Measurements from ENCODE around the gene CD27.
"Not testable (repeated sequence)": the region's sequence is repeated elsewhere in the genome, so short reads cannot be mapped to it uniquely, and the experiment has no call there.

Gene CD27

GRCh38 chr12:6489449-6489848, 44.7 kb downstream of the CD27 start:
- H3K9ac ChIP-seq (ENCODE audit: low read length) = no peak overlapping the region
- H3K79me2 ChIP-seq (ENCODE audit: low read length) = peaks cover 16% of the 10 kb centered on the region
- H3K27ac ChIP-seq (ENCODE audit: low read length) = no peak overlapping the region
- peaks cover 7% of the 10 kb centered on the region for H3K4me1 ChIP-seq (ENCODE audit: low read length)
- TF ChIP-seq EZH2phosphoT487 (IDR thresholded peaks at IDR 0.05; ENCODE audit: low read depth) = no peak
- TF ChIP-seq CTCF (IDR thresholded peaks at IDR 0.05; ENCODE audit: low read depth, low read length) = no peak
- no peak overlapping the region for H3K4me3 ChIP-seq (ENCODE audit: low read length)
- no peak overlapping the region for H3K4me2 ChIP-seq (ENCODE audit: low read length)
- no peak overlapping the region for H2AFZ ChIP-seq (ENCODE audit: low read depth, low read length)
- H4K20me1 ChIP-seq (ENCODE audit: insufficient read depth, low read length) = no peaks in the 10 kb centered on the region
- no peaks in the 10 kb centered on the region for H3K9me3 ChIP-seq (ENCODE audit: insufficient read depth, low read length)
- H3K36me3 ChIP-seq (replicated peaks; ENCODE audit: low read depth, low read length) = peaks cover 9% of the 10 kb centered on the region
- H3K27me3 ChIP-seq (ENCODE audit: low read depth, low read length) = no peaks in the 10 kb centered on the region

DNA sequence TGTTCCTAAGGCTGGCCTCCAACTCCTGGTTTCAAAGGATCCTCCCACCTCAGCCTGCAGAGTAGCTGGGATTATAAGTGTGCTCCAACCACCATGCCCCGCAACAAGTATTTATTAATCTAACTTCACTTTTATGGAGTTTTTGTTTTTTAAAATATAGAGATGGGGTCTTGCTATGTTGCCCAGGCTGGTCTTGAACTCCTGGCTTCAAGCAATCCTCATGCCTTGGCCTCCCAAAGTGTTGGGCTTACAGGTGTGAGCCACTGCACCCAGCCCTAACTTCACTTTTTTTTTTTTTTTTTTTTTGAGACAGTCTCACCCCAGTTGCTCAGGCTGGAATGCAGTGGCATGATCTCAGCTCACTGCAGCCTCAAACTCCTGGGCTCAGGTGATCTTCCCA, 45.9 kb downstream of the CD27 start:
- not testable (repeated sequence) for H3K27me3 ChIP-seq (ENCODE audit: low read depth, low read length); H3K4me2 ChIP-seq (ENCODE audit: low read length); H3K9me3 ChIP-seq (ENCODE audit: insufficient read depth, low read length); H2AFZ ChIP-seq (ENCODE audit: low read depth, low read length); H4K20me1 ChIP-seq (ENCODE audit: insufficient read depth, low read length); H3K27ac ChIP-seq (ENCODE audit: low read length); H3K4me3 ChIP-seq (ENCODE audit: low read length); H3K9ac ChIP-seq (ENCODE audit: low read length)
- peaks cover 17% of the 10 kb centered on the region for H3K4me1 ChIP-seq (ENCODE audit: low read length)
- H3K36me3 ChIP-seq (replicated peaks; ENCODE audit: low read depth, low read length) = peaks cover 18% of the 10 kb centered on the region
- H3K79me2 ChIP-seq (ENCODE audit: low read length) = peaks cover 28% of the 10 kb centered on the region

DNA sequence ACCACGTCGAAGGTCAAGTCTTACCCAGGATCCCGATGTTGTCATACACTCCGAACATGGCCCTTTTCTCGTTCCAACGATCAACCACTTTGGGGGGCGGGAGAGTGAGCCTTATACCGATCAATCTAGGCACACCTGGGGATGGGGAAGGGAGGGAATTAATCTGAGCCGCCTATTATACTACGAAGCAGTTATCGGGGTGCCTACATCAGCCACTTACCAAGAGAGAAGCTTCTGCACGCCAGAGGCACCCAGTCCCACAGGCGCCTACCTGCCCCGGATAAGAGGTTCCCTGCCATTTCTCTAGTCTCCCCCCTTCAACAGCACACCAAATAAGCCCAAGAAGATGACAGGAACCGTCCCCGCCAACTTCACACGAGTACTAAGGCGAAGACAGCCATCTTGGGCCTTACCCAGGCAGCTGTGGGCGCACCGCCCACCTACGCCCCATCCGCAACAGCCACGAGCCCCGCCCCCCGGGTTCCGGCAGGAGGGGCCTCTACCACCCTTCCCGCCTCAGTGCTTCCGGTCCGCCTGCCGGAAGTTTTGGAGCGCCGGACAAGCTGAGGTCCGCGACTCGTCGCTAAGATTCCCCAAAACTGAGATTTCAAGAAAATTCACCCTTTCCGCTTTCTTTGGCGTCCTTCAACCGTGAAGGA, 48.2 kb downstream of the CD27 start, which contains the start of gene MRPL51:
TSS of gene MRPL51 (minus strand) at position 425 of the 659 bp plus-strand sequence. CDS start at position 299, 126 bp downstream.
- TF ChIP-seq CTCF (IDR thresholded peaks at IDR 0.05; ENCODE audit: low read depth, low read length) (no peak), EZH2phosphoT487 (IDR thresholded peaks at IDR 0.05; ENCODE audit: low read depth) (no peak)
- Histone ChIP-seq H3K9ac (ENCODE audit: low read length) (peak within 1 kb of the TSS; percentile 95), H3K4me1 (ENCODE audit: low read length) (peaks cover 17% of the 10 kb centered on the region), H3K27ac (ENCODE audit: low read length) (peak within 1 kb of the TSS; percentile 92), H4K20me1 (ENCODE audit: insufficient read depth, low read length) (no peaks in the 10 kb centered on the region), H3K4me2 (ENCODE audit: low read length) (peak within 1 kb of the TSS; percentile 93), H3K9me3 (ENCODE audit: insufficient read depth, low read length) (no peaks in the 10 kb centered on the region), H3K79me2 (ENCODE audit: low read length) (peaks cover 49% of the 10 kb centered on the region), H2AFZ (ENCODE audit: low read depth, low read length) (peak within 1 kb of the TSS; percentile 60), H3K27me3 (ENCODE audit: low read depth, low read length) (no peaks in the 10 kb centered on the region), H3K4me3 (ENCODE audit: low read length) (peak within 1 kb of the TSS; percentile 83), H3K36me3 (replicated peaks; ENCODE audit: low read depth, low read length) (peaks cover 28% of the 10 kb centered on the region)

- Histone ChIP-seq H3K27me3 (ENCODE audit: low read depth, low read length) (no peaks in the 10 kb centered on the region), H3K9ac (ENCODE audit: low read length) (peak within 1 kb of the TSS; percentile 95), H3K36me3 (replicated peaks; ENCODE audit: low read depth, low read length) (peaks cover 32% of the 10 kb centered on the region), H2AFZ (ENCODE audit: low read depth, low read length) (peak within 1 kb of the TSS; percentile 60), H3K4me3 (ENCODE audit: low read length) (peak within 1 kb of the TSS; percentile 83), H3K27ac (ENCODE audit: low read length) (peak within 1 kb of the TSS; percentile 92), H3K4me2 (ENCODE audit: low read length) (peak within 1 kb of the TSS; percentile 93), H4K20me1 (ENCODE audit: insufficient read depth, low read length) (no peaks in the 10 kb centered on the region), H3K4me1 (ENCODE audit: low read length) (peaks cover 17% of the 10 kb centered on the region), H3K9me3 (ENCODE audit: insufficient read depth, low read length) (no peaks in the 10 kb centered on the region), H3K79me2 (ENCODE audit: low read length) (peaks cover 50% of the 10 kb centered on the region)
- TF ChIP-seq EZH2phosphoT487 (IDR thresholded peaks at IDR 0.05; ENCODE audit: low read depth) (no peak), CTCF (IDR thresholded peaks at IDR 0.05; ENCODE audit: low read depth, low read length) (no peak)
Observed at GRCh38 chr12:6493497-6494257, 48.9 kb downstream of the CD27 start, which contains the start of gene NCAPD2. Gene NCAPD2 (plus strand): TSS chr12:6494102. CDS start chr12:6495099, 997 bp downstream.
